ENCODE measurements around the gene FAIM2.

The FAIM2 gene

DNA sequence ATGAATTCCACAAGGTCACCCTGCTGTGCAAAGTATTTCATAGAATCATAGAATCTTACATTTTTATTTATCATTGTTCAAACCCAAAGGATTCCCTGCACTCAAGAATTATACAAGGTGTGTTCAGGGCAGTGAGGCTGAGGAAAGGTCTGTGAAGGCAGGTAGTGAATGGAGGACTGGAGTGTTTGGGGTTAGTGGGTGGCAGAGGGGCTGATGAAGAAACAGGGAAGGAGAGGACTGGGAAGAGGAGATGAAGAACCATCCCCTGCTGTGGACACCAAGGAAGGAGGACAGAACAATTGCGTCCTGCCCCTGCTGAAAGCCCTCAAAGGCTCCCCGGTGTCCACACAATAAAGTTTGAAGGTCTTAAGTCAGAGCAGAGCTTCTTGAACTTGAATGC lies 50.0 kb downstream of the FAIM2 start:
- Histone ChIP-seq H3K4me3 (ENCODE audit: low read depth, low read length) (no peak overlapping the region), H3K9me3 (ENCODE audit: control insufficient read depth, insufficient read depth, low read depth, low read length) (0 out of 2 replicates have a peak, but pooled peaks cover 2% of the 10 kb centered on the region), H3K36me3 (ENCODE audit: control insufficient read depth, insufficient read depth, low read length) (no peaks in the 10 kb centered on the region), H3K27me3 (ENCODE audit: control insufficient read depth, insufficient read depth, low read length) (peaks cover 7% of the 10 kb centered on the region), H3K9ac (ENCODE audit: low read length) (no peak overlapping the region), H3K4me1 (ENCODE audit: control insufficient read depth, insufficient read depth, low read length) (no peaks in the 10 kb centered on the region), H3K27ac (ENCODE audit: low read depth, low read length) (no peak overlapping the region)

DNA sequence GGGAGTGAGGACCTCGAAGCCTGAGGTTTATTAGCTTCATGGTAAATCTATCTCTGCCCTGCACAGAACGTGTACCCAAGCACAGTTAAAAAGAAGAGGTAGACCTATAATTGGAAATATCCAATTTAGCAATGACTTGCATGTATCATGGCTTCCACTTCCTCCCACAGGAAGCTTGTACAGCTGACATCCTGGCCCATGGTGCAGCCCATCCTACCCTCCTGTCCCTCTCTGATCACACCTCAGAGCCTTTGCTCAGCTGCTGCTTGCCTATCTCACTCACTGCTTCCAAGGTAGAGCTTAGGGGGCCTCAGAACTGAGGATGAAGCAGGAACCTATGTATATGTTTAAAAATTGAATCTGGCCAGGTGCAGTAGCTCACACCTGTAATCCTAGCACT lies 56.5 kb downstream of the FAIM2 start:
- peaks cover 6% of the 10 kb centered on the region; the same call in 1 of the 2 replicates for H3K4me1 ChIP-seq (ENCODE audit: control insufficient read depth, insufficient read depth, low read length)
- H3K36me3 ChIP-seq (ENCODE audit: control insufficient read depth, insufficient read depth, low read length): no peaks in the 10 kb centered on the region
- no peaks in the 10 kb centered on the region for H3K9me3 ChIP-seq (ENCODE audit: control insufficient read depth, insufficient read depth, low read depth, low read length)
- no peak overlapping the region for H3K4me3 ChIP-seq (ENCODE audit: low read depth, low read length)
- H3K27ac ChIP-seq (ENCODE audit: low read depth, low read length): no peak overlapping the region
- H3K27me3 ChIP-seq (ENCODE audit: control insufficient read depth, insufficient read depth, low read length): peaks cover 15% of the 10 kb centered on the region
- H3K9ac ChIP-seq (ENCODE audit: low read length): no peak overlapping the region

DNA sequence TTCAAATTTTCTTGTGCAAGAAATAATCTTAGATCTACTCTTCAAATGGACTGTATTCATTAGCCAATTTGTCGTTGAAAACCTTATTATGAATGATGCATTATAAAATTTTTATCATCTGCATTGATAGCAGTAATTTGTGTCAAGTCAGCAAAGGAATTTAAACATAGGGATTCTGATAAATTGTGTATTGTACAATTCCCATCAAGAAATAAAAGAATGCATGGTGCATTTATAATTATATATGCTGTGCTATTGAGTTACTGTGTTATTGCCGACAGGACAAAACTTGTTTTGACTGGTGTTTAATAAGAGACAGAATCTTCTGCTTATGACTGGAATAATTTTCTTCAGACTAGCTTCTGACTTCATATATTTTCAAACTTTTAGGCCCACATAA lies 57.7 kb downstream of the FAIM2 start:
- Histone ChIP-seq H3K4me1 (ENCODE audit: control insufficient read depth, insufficient read depth, low read length) (peaks cover 11% of the 10 kb centered on the region; the same call in 1 of the 2 replicates), H3K4me3 (ENCODE audit: low read depth, low read length) (no peak overlapping the region), H3K9ac (ENCODE audit: low read length) (no peak overlapping the region), H3K9me3 (ENCODE audit: control insufficient read depth, insufficient read depth, low read depth, low read length) (no peaks in the 10 kb centered on the region), H3K36me3 (ENCODE audit: control insufficient read depth, insufficient read depth, low read length) (no peaks in the 10 kb centered on the region), H3K27ac (ENCODE audit: low read depth, low read length) (no peak overlapping the region), H3K27me3 (ENCODE audit: control insufficient read depth, insufficient read depth, low read length) (peaks cover 15% of the 10 kb centered on the region)

DNA sequence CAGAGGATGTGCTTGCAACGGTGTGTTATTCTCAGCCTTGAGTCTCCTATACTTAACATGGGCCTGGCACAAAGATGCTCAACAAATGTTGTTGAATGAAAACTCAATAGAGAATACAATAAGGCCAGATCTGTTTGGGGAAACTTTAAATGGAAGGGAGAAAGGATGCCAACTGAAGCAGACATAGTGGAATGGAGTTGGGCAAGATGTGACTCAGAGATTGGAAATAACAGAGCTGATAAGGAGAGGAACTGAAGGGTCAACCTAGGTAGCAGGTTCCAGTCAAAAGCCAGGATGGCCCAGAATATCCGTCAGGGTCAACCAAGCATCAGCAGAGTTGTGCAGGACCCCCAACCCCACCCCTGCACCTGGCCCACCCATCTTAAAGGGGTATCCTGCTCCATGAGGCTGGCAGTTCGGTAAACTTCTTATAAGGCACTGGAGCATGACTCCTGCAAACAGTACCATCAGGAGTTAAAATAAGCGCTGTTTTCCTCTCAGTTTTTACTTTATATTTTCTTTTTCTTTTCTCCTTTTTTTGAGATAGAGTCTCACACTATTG lies 59.7 kb downstream of the FAIM2 start:
- H3K9ac ChIP-seq (ENCODE audit: low read length): no peak overlapping the region
- peaks cover 10% of the 10 kb centered on the region for H3K27me3 ChIP-seq (ENCODE audit: control insufficient read depth, insufficient read depth, low read length)
- H3K9me3 ChIP-seq (ENCODE audit: control insufficient read depth, insufficient read depth, low read depth, low read length): no peaks in the 10 kb centered on the region
- no peaks in the 10 kb centered on the region for H3K36me3 ChIP-seq (ENCODE audit: control insufficient read depth, insufficient read depth, low read length)
- peaks cover 11% of the 10 kb centered on the region; the same call in 1 of the 2 replicates for H3K4me1 ChIP-seq (ENCODE audit: control insufficient read depth, insufficient read depth, low read length)
- no peak overlapping the region for H3K4me3 ChIP-seq (ENCODE audit: low read depth, low read length)
- no peak overlapping the region for H3K27ac ChIP-seq (ENCODE audit: low read depth, low read length)

DNA sequence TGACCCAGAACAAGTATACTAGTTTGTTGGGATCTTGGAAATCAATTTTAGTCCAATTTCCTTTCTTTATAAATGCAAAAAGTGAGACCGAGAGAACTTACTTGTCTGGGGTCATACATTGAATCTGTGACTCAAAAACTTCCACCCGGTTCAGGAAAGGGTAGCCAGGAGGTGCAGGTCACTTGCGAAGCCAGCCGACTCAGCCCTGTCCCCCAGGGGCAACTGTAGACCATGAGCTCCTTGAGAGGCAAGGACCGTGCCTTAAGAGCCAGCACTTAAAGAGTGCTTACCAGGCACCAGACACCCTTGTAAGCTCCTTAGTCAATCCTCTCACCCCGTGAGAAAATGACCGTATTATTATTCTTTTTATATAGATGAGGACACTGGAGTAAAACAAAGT lies 60.3 kb downstream of the FAIM2 start:
- H3K27ac ChIP-seq (ENCODE audit: low read depth, low read length): no peak overlapping the region
- H3K9me3 ChIP-seq (ENCODE audit: control insufficient read depth, insufficient read depth, low read depth, low read length): no peaks in the 10 kb centered on the region
- H3K36me3 ChIP-seq (ENCODE audit: control insufficient read depth, insufficient read depth, low read length): no peaks in the 10 kb centered on the region
- peaks cover 11% of the 10 kb centered on the region; the same call in 1 of the 2 replicates for H3K4me1 ChIP-seq (ENCODE audit: control insufficient read depth, insufficient read depth, low read length)
- H3K4me3 ChIP-seq (ENCODE audit: low read depth, low read length): peak overlapping the region; percentile 83
- peak overlapping the region; percentile 77 for H3K9ac ChIP-seq (ENCODE audit: low read length)
- peaks cover 5% of the 10 kb centered on the region for H3K27me3 ChIP-seq (ENCODE audit: control insufficient read depth, insufficient read depth, low read length)

DNA sequence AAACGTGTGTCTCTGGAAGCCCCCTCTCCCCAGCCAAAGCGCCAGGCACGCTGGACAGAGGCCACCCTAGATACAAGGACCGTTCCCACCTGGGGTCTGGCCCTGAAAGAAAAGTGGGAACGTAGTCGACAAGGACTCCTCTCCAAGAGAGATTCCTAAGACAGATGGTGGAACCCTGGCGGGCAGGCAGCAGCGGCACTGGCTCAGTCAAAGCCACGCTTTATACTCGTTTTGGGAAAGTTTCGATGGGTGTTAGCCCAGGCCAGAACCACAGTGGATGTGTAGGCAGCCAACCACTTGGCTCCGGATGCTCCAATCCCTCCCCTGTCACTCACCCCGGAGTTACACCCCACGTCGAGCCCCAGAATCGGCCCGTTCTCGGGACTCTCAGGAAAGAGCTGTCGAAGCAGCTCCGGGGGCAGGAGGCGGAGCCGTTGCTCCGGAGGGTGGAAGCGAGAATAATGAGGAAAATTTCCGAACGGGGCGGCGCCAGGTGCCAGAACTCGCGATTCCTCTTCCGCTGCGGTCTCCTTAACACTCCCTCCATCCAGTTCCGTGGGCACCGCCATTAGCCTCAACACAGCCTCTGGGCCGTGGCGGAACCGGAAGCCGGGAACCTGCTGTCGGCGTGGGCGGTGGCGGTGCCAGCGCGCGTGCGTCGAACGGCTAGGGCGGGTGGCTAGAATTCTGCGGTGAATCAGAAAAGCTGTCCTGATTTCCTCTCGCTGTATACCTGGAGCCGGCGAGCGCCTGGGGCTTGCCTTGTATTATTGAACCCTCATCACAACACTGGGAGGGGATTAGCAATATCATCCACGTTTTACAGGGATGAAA lies 61.0 kb downstream of the FAIM2 start, which contains the start of gene BCDIN3D:
BCDIN3D (minus strand) TSS at position 588 of the 834 bp plus-strand sequence; CDS start at position 569, 19 bp downstream.
- H3K9ac ChIP-seq (ENCODE audit: low read length): peak within 1 kb of the TSS; percentile 77
- H3K36me3 ChIP-seq (ENCODE audit: control insufficient read depth, insufficient read depth, low read length): no peaks in the 10 kb centered on the region
- peak within 1 kb of the TSS; percentile 83 for H3K4me3 ChIP-seq (ENCODE audit: low read depth, low read length)
- H3K4me1 ChIP-seq (ENCODE audit: control insufficient read depth, insufficient read depth, low read length): peaks cover 11% of the 10 kb centered on the region; the same call in 1 of the 2 replicates
- peak within 1 kb of the TSS; percentile 11; the same call in 1 of the 2 replicates for H3K27ac ChIP-seq (ENCODE audit: low read depth, low read length)
- H3K27me3 ChIP-seq (ENCODE audit: control insufficient read depth, insufficient read depth, low read length): no peaks in the 10 kb centered on the region
- no peaks in the 10 kb centered on the region for H3K9me3 ChIP-seq (ENCODE audit: control insufficient read depth, insufficient read depth, low read depth, low read length)

DNA sequence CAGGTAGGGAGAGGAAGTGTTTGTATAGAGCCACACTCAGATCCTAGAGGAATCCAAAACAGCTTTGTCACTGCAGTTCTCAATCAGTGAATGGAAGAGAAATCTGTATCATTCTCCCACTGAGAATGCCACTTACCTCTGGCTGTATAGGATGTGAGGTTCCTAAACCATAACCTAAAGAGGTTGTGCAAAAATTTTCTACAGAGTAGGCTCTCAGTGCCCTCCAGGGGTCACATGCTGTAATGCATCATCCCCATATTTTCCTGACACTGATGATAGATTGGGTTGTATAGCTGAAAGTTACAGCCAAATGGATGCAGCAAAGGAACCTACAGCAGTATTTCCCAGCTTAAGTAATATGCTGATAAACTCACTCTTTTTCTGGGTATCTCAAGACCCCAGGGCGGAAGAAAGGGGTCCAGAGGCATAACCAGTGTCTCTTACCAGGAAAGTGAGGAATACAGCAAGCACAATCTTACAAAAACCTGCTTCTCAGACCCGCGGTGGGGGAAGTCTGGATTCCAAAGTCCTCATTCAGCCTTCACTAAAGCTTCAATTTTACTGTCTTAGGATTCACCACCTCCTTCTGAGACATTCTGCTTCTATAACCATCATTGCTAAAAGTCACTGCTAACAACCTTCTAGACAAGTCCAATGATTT lies 64.6 kb downstream of the FAIM2 start:
- H3K27ac ChIP-seq (ENCODE audit: low read depth, low read length): no peak overlapping the region
- no peaks in the 10 kb centered on the region for H3K36me3 ChIP-seq (ENCODE audit: control insufficient read depth, insufficient read depth, low read length)
- no peaks in the 10 kb centered on the region for H3K27me3 ChIP-seq (ENCODE audit: control insufficient read depth, insufficient read depth, low read length)
- H3K4me3 ChIP-seq (ENCODE audit: low read depth, low read length): no peak overlapping the region
- H3K9ac ChIP-seq (ENCODE audit: low read length): no peak overlapping the region
- peaks cover 11% of the 10 kb centered on the region; the same call in 1 of the 2 replicates for H3K4me1 ChIP-seq (ENCODE audit: control insufficient read depth, insufficient read depth, low read length)
- H3K9me3 ChIP-seq (ENCODE audit: control insufficient read depth, insufficient read depth, low read depth, low read length): no peaks in the 10 kb centered on the region

DNA sequence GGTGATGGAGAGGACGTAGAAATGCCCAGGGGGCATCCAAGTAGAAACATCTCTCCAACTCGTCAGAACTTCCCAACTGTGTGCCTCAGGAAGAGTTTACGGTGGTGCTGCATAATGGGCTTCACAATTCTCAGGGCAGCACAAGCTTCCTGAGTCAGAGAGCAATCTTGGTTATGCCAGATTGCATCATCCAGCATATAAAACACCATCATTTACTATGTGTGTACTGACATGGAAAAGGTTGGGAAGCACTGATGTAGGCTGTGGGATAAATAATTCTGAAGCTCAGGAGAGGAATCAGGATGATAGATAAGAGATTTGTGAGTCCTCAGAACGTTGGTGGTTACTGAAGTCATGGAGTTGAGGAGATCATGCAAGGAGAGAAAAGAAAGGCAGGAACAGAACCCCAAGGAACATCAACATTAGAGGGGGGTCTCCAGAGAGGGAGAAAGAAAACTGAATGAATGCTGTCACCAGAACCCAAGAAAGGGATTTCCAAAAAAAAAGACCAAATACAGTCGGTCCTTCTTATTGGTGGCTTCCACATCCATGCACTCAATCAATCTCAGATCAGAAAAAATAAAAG lies 70.8 kb downstream of the FAIM2 start:
- Histone ChIP-seq H3K9ac (ENCODE audit: low read length) (no peak overlapping the region), H3K36me3 (ENCODE audit: control insufficient read depth, insufficient read depth, low read length) (no peaks in the 10 kb centered on the region), H3K27me3 (ENCODE audit: control insufficient read depth, insufficient read depth, low read length) (no peaks in the 10 kb centered on the region), H3K27ac (ENCODE audit: low read depth, low read length) (no peak overlapping the region), H3K4me1 (ENCODE audit: control insufficient read depth, insufficient read depth, low read length) (peaks cover 9% of the 10 kb centered on the region; the same call in 1 of the 2 replicates), H3K4me3 (ENCODE audit: low read depth, low read length) (no peak overlapping the region), H3K9me3 (ENCODE audit: control insufficient read depth, insufficient read depth, low read depth, low read length) (no peaks in the 10 kb centered on the region)

DNA sequence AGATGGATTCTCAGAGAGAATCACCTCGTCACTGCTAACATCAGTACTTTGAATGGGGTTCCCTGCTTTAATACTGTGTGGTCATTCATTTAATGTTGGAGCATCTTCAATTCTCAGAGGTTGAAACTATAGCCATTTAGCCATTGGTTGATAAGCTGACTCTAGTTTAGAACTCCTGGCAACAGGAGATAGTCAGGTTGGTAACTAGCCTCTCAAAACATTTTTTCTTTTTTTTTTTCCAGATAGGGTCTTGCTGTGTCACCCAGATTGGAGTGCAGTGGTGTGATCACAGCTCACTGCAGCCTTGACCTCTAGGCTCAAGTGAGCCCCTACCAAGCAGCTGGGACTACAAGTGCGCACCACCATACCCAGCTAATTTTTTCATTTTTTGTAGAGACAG lies 72.0 kb downstream of the FAIM2 start:
- no peaks in the 10 kb centered on the region for H3K27me3 ChIP-seq (ENCODE audit: control insufficient read depth, insufficient read depth, low read length)
- H3K9ac ChIP-seq (ENCODE audit: low read length): no peak overlapping the region
- no peak overlapping the region for H3K4me3 ChIP-seq (ENCODE audit: low read depth, low read length)
- H3K9me3 ChIP-seq (ENCODE audit: control insufficient read depth, insufficient read depth, low read depth, low read length): no peaks in the 10 kb centered on the region
- no peaks in the 10 kb centered on the region for H3K36me3 ChIP-seq (ENCODE audit: control insufficient read depth, insufficient read depth, low read length)
- peaks cover 15% of the 10 kb centered on the region for H3K4me1 ChIP-seq (ENCODE audit: control insufficient read depth, insufficient read depth, low read length)
- H3K27ac ChIP-seq (ENCODE audit: low read depth, low read length): no peak overlapping the region

DNA sequence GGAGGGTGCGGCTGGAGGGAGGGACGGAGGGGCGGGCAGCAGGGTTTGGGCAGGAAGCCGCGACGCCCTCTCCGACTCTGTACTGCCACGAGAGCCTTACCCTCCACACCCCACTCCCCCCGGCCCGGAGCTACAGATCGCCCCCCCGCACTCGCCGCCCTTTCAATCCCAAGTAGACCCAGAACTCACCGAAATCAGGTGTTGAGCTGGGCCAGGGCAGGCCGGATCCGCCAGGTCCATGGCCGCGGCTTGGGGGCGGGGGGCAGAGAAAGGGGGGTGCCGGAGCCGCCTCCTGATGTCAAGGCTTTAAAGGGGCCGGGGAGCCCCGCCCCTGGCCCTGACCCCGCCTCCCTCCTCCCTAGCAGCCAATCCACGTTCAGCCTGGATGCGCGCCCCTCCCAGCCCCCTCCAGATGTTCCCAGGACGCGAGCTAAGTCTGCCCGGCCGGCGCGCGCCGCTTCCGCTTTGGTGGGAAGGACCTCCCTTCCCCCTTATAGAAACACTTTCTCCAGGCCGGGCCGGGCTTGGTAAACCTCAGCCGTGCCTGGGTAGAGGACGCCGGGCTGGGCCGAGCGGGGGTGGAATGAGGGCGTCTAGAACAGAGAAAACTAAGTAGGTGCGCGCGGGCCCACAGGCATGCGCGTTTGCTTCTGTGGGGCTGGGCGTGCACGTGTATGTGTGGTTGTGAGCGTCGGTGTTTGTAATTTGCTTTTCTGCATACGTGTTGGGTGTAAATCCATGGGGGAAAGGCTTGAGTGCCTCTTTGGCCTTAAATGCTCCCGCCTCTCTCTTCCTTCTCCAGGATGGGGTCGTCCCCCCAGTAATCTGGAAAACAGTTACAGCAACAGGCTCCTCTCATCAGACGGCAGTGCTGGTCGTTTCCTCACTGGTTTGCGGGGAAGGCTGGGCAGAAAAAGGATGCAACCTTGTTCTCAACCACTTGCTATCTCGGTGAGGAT lies 75.3 kb downstream of the FAIM2 start, which contains the start of gene NCKAP5L:
NCKAP5L (minus strand) TSS at position 281 of the 959 bp plus-strand sequence. CDS start 24,369 bp downstream, outside the sequence.
- H3K27me3 ChIP-seq (ENCODE audit: control insufficient read depth, insufficient read depth, low read length): no peaks in the 10 kb centered on the region
- H3K9me3 ChIP-seq (ENCODE audit: control insufficient read depth, insufficient read depth, low read depth, low read length): no peaks in the 10 kb centered on the region
- peak within 1 kb of the TSS; percentile 59; the same call in 1 of the 2 replicates for H3K27ac ChIP-seq (ENCODE audit: low read depth, low read length)
- peaks cover 39% of the 10 kb centered on the region for H3K4me1 ChIP-seq (ENCODE audit: control insufficient read depth, insufficient read depth, low read length)
- no peaks in the 10 kb centered on the region for H3K36me3 ChIP-seq (ENCODE audit: control insufficient read depth, insufficient read depth, low read length)
- H3K4me3 ChIP-seq (ENCODE audit: low read depth, low read length): peak within 1 kb of the TSS; percentile 66
- H3K9ac ChIP-seq (ENCODE audit: low read length): peak within 1 kb of the TSS; percentile 69
